ENCODE data around the gene EHD4.

DNA sequence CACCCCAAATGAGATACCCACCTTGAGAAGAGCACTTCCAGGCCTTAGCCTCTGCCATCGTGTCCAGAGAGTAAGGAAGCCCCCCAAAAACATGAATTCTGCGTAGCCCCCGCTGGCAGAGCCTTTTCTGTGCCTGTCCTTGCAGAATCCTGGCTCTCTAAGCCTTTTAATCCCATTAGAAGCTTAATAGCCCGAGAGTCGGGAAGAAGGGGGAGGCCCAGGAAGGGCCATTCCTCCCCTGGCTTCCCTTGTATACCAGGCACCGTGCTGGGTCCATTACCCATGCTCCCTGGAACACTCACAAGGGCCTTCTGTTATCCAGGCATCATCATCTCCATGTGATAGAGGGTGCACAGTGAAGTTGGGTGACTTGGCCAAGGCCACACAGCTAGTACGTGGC is 85.6 kb downstream of the EHD4 start:
- no peak for TF ChIP-seq GATA2 (IDR thresholded peaks at IDR 0.05; ENCODE audit: low read depth, low read length)
- no peak for TF ChIP-seq GATA3 (IDR thresholded peaks at IDR 0.05; ENCODE audit: low read depth, low read length)
